ENCODE data around the gene ZNFX1. TPM values are rescaled to one million over a fixed set of nuclear protein-coding genes. Genes with fewer than 3 reads are reported as not detected.

ZNFX1 gene
- total RNA-seq, 1 experiment from 2014 or later: 15.5 TPM

DNA sequence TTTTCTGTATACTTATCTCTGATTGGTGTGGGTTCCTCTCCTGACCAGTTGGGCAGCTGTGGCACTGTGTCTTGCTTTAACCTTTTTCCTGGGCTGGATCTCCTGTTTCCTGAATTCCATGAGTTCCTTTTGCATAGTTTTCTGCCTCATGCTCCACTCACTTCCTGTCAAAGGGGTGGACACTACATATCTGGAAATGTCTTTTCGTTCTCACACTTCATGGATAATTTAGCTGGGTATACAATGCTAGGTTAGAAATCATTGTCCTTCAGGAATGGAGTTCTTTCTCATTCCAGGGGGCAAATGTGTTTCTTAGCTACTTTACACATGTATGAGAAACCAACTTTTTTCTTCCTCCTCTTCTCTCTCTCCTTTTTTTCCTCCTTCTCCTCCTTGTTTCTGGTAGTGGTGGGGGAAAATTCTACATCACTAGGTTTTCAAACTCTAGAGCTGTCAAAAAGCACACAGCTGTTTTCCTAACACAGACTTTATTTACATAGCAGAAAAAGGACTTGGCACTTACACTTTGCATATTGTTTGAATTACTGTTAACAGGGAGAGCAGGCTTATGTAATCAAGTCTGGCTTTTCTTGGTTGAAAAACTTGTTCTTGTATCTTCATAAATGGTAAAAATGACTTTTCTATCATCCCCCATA, 67.6 kb downstream of the ZNFX1 start:
- DNase-seq (ENCODE audit: low read depth): no peak

DNA sequence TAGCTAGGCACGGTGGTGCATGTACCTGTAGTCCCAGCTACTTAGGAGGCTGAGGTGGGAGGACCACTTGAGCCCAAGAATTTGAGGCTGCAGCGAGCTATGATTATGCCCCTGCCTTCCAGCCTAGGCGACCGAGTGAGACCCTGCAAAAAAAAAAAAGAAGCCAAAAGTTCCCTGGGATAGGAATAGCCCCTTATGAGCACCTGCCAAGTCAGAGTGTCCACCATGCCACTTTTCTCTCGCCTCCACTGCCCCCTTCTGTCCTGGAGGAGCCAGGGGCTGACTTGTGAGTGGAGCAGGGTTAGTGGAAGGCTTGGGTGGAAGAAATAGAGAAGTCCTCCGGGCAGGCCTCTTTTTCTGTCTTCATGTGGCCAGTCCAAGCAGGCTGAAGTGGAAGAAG, 70.8 kb downstream of the ZNFX1 start:
- no peak for DNase-seq (ENCODE audit: low read depth)

DNA sequence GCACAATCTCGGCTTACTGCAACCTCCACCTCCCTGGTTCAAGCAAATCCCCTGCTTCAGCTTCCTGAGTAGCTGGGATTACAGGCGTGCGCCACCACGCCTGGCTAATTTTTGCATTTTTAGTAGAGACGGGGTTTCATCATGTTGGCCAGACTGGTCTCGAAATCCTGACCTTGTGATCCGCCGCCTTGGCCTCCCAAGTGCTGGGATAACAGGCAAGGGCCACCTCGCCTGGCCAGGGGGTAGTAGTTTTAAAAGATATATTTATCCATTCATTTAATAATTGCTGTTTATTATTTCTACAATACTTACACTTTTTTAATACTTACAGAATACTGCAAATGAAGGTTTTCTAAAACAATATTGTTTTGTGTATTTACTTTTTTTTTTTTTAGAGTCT, 74.1 kb downstream of the ZNFX1 start:
- DNase-seq (ENCODE audit: low read depth): no peak

DNA sequence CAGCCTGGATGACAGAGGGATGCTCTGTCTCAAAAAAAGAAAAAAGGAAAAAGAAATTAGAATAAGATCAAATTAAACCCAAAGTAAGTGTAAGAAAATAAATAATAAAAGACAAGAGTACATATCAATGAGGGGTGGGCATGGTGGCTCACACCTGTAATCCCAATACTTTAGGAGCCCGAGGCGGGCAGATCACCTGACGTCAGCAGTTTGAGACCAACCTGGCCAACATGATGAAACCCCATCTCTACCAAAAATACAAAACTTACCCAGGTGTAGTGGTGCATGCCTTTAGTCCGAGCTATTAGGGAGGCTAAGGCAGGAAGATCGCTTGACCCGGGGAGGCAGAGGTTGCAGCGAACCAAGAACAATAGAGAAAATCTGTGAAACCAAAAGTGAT, 74.8 kb downstream of the ZNFX1 start:
- no peak for DNase-seq (ENCODE audit: low read depth)

DNA sequence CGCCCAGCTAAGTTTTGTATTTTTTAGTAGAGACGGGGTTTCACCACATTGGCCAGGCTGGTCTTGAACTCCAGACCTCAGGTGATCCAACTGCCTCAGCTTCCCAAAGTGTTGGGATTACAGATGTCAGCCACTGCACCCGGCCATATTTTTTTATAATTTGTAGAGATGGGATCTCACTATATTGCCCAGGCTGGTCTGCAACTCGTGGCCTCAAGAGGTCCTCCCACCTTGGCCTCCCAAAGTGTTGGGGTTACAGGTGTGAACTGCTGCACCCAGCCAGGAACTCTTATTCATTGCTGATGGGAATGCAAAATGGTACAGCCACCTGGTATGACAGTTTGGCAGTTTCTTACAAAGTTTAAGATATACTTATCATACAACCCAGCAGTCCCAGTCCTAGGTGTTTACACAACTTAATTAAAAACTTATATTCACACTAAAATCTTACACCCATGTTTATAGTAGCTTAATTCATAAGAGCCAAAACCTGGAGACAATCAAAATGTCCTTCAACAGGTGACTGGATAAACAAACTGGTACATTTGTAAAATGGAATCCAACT, 78.0 kb downstream of the ZNFX1 start:
- no peak for DNase-seq (ENCODE audit: low read depth)

DNA sequence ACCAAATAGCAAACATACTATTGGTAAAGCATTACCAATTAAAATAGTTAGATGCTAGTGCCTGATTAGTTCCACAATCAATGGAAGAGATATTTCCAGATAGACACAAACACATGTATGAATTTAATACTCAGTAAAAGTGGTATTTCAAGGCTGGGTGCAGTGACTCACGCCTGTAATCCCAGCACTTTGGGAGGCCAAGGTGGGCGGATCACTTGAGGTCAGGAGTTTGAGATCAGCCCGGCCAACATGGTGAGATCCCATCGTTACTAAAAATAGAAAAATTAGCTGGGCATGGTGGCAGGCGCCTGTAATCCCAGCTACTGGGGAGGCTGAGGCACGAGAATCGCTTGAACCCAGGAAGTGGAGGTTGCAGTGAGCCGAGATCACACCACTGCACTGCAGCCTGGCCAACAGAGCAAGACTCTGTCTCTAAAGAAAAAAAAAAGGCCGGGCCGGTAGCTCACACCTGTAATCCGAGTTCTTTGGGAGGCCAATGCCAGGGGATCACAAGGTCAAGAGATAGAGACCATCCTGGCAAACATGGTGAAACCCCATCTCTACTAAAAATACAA, 84.8 kb downstream of the ZNFX1 start:
- peak; percentile 5 for DNase-seq (ENCODE audit: low read depth)

Other genes starting within 250 kb of the ZNFX1 start
- gene CSE1L, start 231.7 kb downstream of the ZNFX1 start, total RNA-seq (2014; rRNA removed; shearing (Covaris generic)): 187 and 209 TPM in 2 replicates
- 31.8 and 32.6 TPM in 2 replicates for gene STAU1, start 89.7 kb downstream of the ZNFX1 start, total RNA-seq (2014; rRNA removed; shearing (Covaris generic))
- 57.8 and 69.5 TPM in 2 replicates for gene DDX27, start 58.6 kb downstream of the ZNFX1 start, total RNA-seq (2014; rRNA removed; shearing (Covaris generic))
- under 0.01 TPM in 1 of 2 replicates, not detected in the other for gene KCNB1, start 204.6 kb upstream of the ZNFX1 start, total RNA-seq (2014; rRNA removed; shearing (Covaris generic))

Data from Daoy (cell line).